Measurements from ENCODE around the gene ZNHIT2.
"Not testable (repeated sequence)": the region's sequence is repeated elsewhere in the genome, so short reads cannot be mapped to it uniquely, and the experiment has no call there.

The ZNHIT2 gene

GRCh38 chr11:65120831-65121230 is 3.3 kb upstream of the ZNHIT2 start:
- no peak for DNase-seq (ENCODE audit: low read depth in 1 of 2, low spot score in 1 of 2)

- no peak for DNase-seq (ENCODE audit: low read depth in 1 of 2, low spot score in 1 of 2)
Observed at GRCh38 chr11:65119670-65119995, 2.1 kb upstream of the ZNHIT2 start.

GRCh38 chr11:65118891-65119669 is 1.6 kb upstream of the ZNHIT2 start:
- DNase-seq (ENCODE audit: low read depth in 1 of 2, low spot score in 1 of 2) = not testable (repeated sequence)

- DNase-seq (ENCODE audit: low read depth in 1 of 2, low spot score in 1 of 2) = no peak
Observed at GRCh38 chr11:65118097-65118837, 766 bp upstream of the ZNHIT2 start.

GRCh38 chr11:65116370-65117205 is 913 bp downstream of the ZNHIT2 start:
- no peak for DNase-seq (ENCODE audit: low read depth in 1 of 2, low spot score in 1 of 2)

- DNase-seq (ENCODE audit: low read depth in 1 of 2, low spot score in 1 of 2) = no peak
Observed at GRCh38 chr11:65115361-65116082, 2.0 kb downstream of the ZNHIT2 start.

- DNase-seq (ENCODE audit: low read depth in 1 of 2, low spot score in 1 of 2) = no peak
Observed at GRCh38 chr11:65114538-65115171, 2.8 kb downstream of the ZNHIT2 start.

- DNase-seq (ENCODE audit: low read depth in 1 of 2, low spot score in 1 of 2) = no peak
Observed at GRCh38 chr11:65113839-65114238, 3.7 kb downstream of the ZNHIT2 start.

GRCh38 chr11:65113361-65113756 is 4.1 kb downstream of the ZNHIT2 start:
- DNase-seq (ENCODE audit: low read depth in 1 of 2, low spot score in 1 of 2) = no peak

- peak in 1 of 2 donors; percentile 57 for DNase-seq (ENCODE audit: low read depth in 1 of 2, low spot score in 1 of 2)
Observed at GRCh38 chr11:65112546-65113360, 4.7 kb downstream of the ZNHIT2 start.

GRCh38 chr11:65111744-65112545 is 5.6 kb downstream of the ZNHIT2 start, which contains the start of gene TM7SF2:
Gene TM7SF2 (plus strand): TSS chr11:65111872. CDS start chr11:65112016, 144 bp downstream.
- DNase-seq (ENCODE audit: low read depth in 1 of 2, low spot score in 1 of 2) = peak; percentile 71 to 89

- no peak for DNase-seq (ENCODE audit: low read depth in 1 of 2, low spot score in 1 of 2)
Observed at GRCh38 chr11:65111159-65111743, 6.2 kb downstream of the ZNHIT2 start.

- DNase-seq (ENCODE audit: low read depth in 1 of 2, low spot score in 1 of 2) = peak; percentile 94 to 99
Observed at GRCh38 chr11:65110354-65110861, 7.1 kb downstream of the ZNHIT2 start.

GRCh38 chr11:65109231-65110198 is 8.0 kb downstream of the ZNHIT2 start:
- no peak for DNase-seq (ENCODE audit: low read depth in 1 of 2, low spot score in 1 of 2)

- DNase-seq (ENCODE audit: low read depth in 1 of 2, low spot score in 1 of 2) = no peak
Observed at GRCh38 chr11:65108469-65109123, 8.9 kb downstream of the ZNHIT2 start.

GRCh38 chr11:65107751-65108468 is 9.6 kb downstream of the ZNHIT2 start:
- no peak for DNase-seq (ENCODE audit: low read depth in 1 of 2, low spot score in 1 of 2)
